HCT116 (cell line): ENCODE data around the gene CAPZB. TPM values are rescaled to one million over a fixed set of nuclear protein-coding genes. Genes with fewer than 3 reads are reported as not detected.

Experiments
- ATAC-seq: fragments of 200-7000 bp; cut with Tn5 transposase; 2 replicates; pipeline ENCODE4 v1.9.1; 2020; ENCODE audit warnings: mild to moderate bottlenecking, moderate library complexity
- BruUV-seq: library from RNA; stranded (reverse); fragments of 400-500 nt; replicated peaks from 2 replicates; lab custom pipeline; 2021; lab: Mats Ljungman, UMichigan
- CTCF ChIA-PET: fragments of 300-600 bp; sonication (Branson Sonifier 250); formaldehyde crosslinking; loops from one replicate; lab custom pipeline; 2021; ENCODE audit warnings: antibody characterized with exemption; lab: Charles Lee
- POLR2A ChIA-PET: fragments of 300-600, 350-600 bp; sonication (Branson Sonifier 250); formaldehyde crosslinking; loops from one replicate; lab custom pipeline; 2021; ENCODE audit warnings: antibody characterized with exemption; lab: Charles Lee
- RAD21 ChIA-PET, 2 experiments: fragments of 300-600 bp; sonication (Branson Sonifier 250); formaldehyde crosslinking; loops; one replicate each; lab custom pipeline; 2023; ENCODE audit warnings: low total read pairs in 2 of 2; ENCODE audit not compliant: uncharacterized antibody in 2 of 2, unreplicated experiment in 2 of 2, low non-redundant PET in 1 of 2; lab: Charles Lee
- DNase-seq: peaks from one replicate; pipeline ENCODE4 v3.0.0-alpha.2; 2010; ENCODE audit warnings: low read depth, low spot score
- H2AFZ ChIP-seq: fragments of 200-600 bp; shearing (Covaris generic), sonication (generic); 2 replicates; pipeline ENCODE4 v1.6.1; 2017; ENCODE audit warnings: low read depth, mixed run types, mixed read lengths, antibody characterized with exemption, low read length; ENCODE audit not compliant: poor library complexity, severe bottlenecking
- H3K27ac ChIP-seq: 2 replicates; pipeline ENCODE4 v1.5.1; 2012; ENCODE audit warnings: low read depth, low read length
- H3K27me3 ChIP-seq: fragments of 200-600 bp; sonication (generic); 2 replicates; pipeline ENCODE4 v1.6.1; 2016; ENCODE audit warnings: mixed run types, low read length, mixed read lengths; ENCODE audit not compliant: insufficient read depth
- H3K36me3 ChIP-seq, 2 experiments: fragments of 200-500 bp in 1 of 2; fragments of 200-600 bp in 1 of 2; sonication (Bioruptor generic) in 1 of 2; sonication (generic) in 1 of 2; 2 replicates each; pipeline versions ENCODE4 v1.5.1 to v1.6.1; 2014 to 2016; ENCODE audit warnings: low read length in 2 of 2, inconsistent platforms in 1 of 2, mixed read lengths in 1 of 2, mixed run types in 1 of 2; ENCODE audit not compliant: insufficient read depth in 2 of 2, control insufficient read depth in 1 of 2
- H3K4me1 ChIP-seq, 2 experiments: fragments of 200-600 bp in 1 of 2; sonication (generic) in 1 of 2; 2 replicates each; pipeline versions ENCODE4 v1.5.1 to v1.6.1; 2012 to 2017; ENCODE audit warnings: low read length in 2 of 2, inconsistent platforms in 1 of 2, mild to moderate bottlenecking in 1 of 2, mixed read lengths in 1 of 2, mixed run types in 1 of 2, moderate library complexity in 1 of 2; ENCODE audit not compliant: insufficient read depth in 2 of 2, control insufficient read depth in 1 of 2
- H3K4me2 ChIP-seq: fragments of 200-600 bp; sonication (generic); 2 replicates; pipeline ENCODE4 v1.6.1; 2017; ENCODE audit warnings: mixed run types, low read length, mixed read lengths
- H3K4me3 ChIP-seq, 2 experiments: fragments of 200-600 bp in 1 of 2; sonication (generic) in 1 of 2; replicated peaks in 1 of 2; 2 replicates each; pipeline ENCODE4 v1.5.1; 2011 to 2016; ENCODE audit warnings: low read length in 2 of 2, control low read depth in 1 of 2, low read depth in 1 of 2, mild to moderate bottlenecking in 1 of 2, mixed read lengths in 1 of 2, mixed run types in 1 of 2
- H3K79me2 ChIP-seq: fragments of 200-600 bp; sonication (generic); 2 replicates; pipeline ENCODE4 v1.6.1; 2017; ENCODE audit warnings: mild to moderate bottlenecking, mixed run types, low read length, moderate library complexity, mixed read lengths; ENCODE audit not compliant: insufficient read depth
- H3K9ac ChIP-seq: fragments of 200-600 bp; sonication (generic); 2 replicates; pipeline ENCODE4 v1.6.1; 2016; ENCODE audit warnings: low read length, mixed read lengths
- H3K9me2 ChIP-seq: fragments of 200-600 bp; sonication (generic), shearing (Covaris generic); 2 replicates; pipeline ENCODE4 v1.6.1; 2017; ENCODE audit warnings: mixed run types, mild to moderate bottlenecking, moderate library complexity; ENCODE audit not compliant: insufficient read depth
- H3K9me3 ChIP-seq, 2 experiments: fragments of 200-500 bp in 1 of 2; fragments of 200-600 bp in 1 of 2; sonication (Bioruptor generic) in 1 of 2; sonication (generic) in 1 of 2; 2 replicates each; pipeline ENCODE4 v1.6.1; 2014 to 2017; ENCODE audit warnings: low read length in 2 of 2, mixed read lengths in 2 of 2, inconsistent platforms in 1 of 2, low read depth in 1 of 2, mild to moderate bottlenecking in 1 of 2, mixed run types in 1 of 2, moderate library complexity in 1 of 2; ENCODE audit not compliant: control insufficient read depth in 1 of 2, insufficient read depth in 1 of 2
- H4K20me1 ChIP-seq: fragments of 200-600 bp; sonication (generic), shearing (Covaris generic); 2 replicates; pipeline ENCODE4 v1.6.1; 2017; ENCODE audit warnings: mixed run types, mild to moderate bottlenecking, moderate library complexity; ENCODE audit not compliant: insufficient read depth
- CBX3 ChIP-seq: IDR thresholded peaks from 2 replicates; pipeline ENCODE4 v1.6.1; 2012; ENCODE audit warnings: low read depth
- EZH2 ChIP-seq: fragments of 200-600 bp; sonication (generic); IDR thresholded peaks from 2 replicates; pipeline ENCODE4 v1.6.1; 2017; ENCODE audit warnings: antibody characterized with exemption, mixed run types
- EZH2phosphoT487 ChIP-seq: fragments of 200-600 bp; IDR thresholded peaks from 2 replicates; pipeline ENCODE4 v1.6.1; 2018; ENCODE audit warnings: antibody characterized with exemption, borderline replicate concordance
- JUND ChIP-seq: IDR thresholded peaks from 2 replicates; pipeline ENCODE4 v1.6.1; 2012
- POLR2A ChIP-seq: IDR thresholded peaks from 2 replicates; pipeline ENCODE4 v1.7.0; 2011; ENCODE audit warnings: borderline replicate concordance; ENCODE audit not compliant: insufficient read depth, insufficient read length; ENCODE audit errors: extremely low read depth
- POLR2AphosphoS5 ChIP-seq: IDR thresholded peaks from 2 replicates; pipeline ENCODE4 v1.6.1; 2011; ENCODE audit warnings: mild to moderate bottlenecking, low read depth, low read length, moderate library complexity
- RAD21 ChIP-seq: IDR thresholded peaks from 2 replicates; pipeline ENCODE4 v1.6.1; 2012; ENCODE audit warnings: low read depth, mild to moderate bottlenecking
- SIN3A ChIP-seq: IDR thresholded peaks from 2 replicates; pipeline ENCODE4 v1.6.1; 2012; ENCODE audit warnings: low read depth
- SP1 ChIP-seq: IDR thresholded peaks from 2 replicates; pipeline ENCODE4 v1.6.1; 2012; ENCODE audit warnings: low read depth
- SRF ChIP-seq: IDR thresholded peaks from 2 replicates; pipeline ENCODE4 v1.6.1; 2012; ENCODE audit warnings: low read depth
- TCF7L2 ChIP-seq: IDR thresholded peaks from 2 replicates; pipeline ENCODE4 v1.7.0; 2011; ENCODE audit warnings: borderline replicate concordance, inconsistent platforms; ENCODE audit not compliant: insufficient read depth, insufficient read length; ENCODE audit errors: extremely low read depth
- YY1 ChIP-seq: IDR thresholded peaks from 2 replicates; pipeline ENCODE4 v1.6.1; 2011; ENCODE audit warnings: low read length, low read depth, moderate library complexity, mild to moderate bottlenecking; ENCODE audit not compliant: insufficient replicate concordance; ENCODE audit errors: extremely low read depth
- ZBTB33 ChIP-seq: IDR thresholded peaks from 2 replicates; pipeline ENCODE4 v1.6.1; 2011; ENCODE audit warnings: mild to moderate bottlenecking, low read length, moderate library complexity; ENCODE audit not compliant: insufficient replicate concordance; ENCODE audit errors: extremely low read depth
- ZFX ChIP-seq: fragments of 450-650 bp; IDR thresholded peaks from 2 replicates; pipeline ENCODE4 v1.6.1; 2017
- ZNF274 ChIP-seq: fragments of 200-500 bp; sonication (Bioruptor generic); IDR thresholded peaks from 2 replicates; pipeline ENCODE4 v1.6.1; 2014; ENCODE audit warnings: mild to moderate bottlenecking, low read depth, low read length, inconsistent platforms
- intact Hi-C: fragments of 100-400 bp; cut with micrococcal nuclease; formaldehyde crosslinking; loops from 2 replicates; pipeline ENCODE4 v1.10.0; 2022
- total RNA-seq: library from RNA; stranded (reverse); gene quantifications from one replicate; pipeline ENCODE4 v1.2.1, GENCODE V29; 2021; ENCODE audit not compliant: unreplicated experiment
- TF ChIP-seq, protein P1 (sequence below): IDR thresholded peaks from 2 replicates; pipeline ENCODE4 v1.6.1; 2012
- TF ChIP-seq, protein P2 (sequence below): IDR thresholded peaks from 2 replicates; pipeline ENCODE4 v1.6.1; 2012

The CAPZB gene
- total RNA-seq, 1 experiment from 2014 or later, result 203 TPM

GRCh38 chr1:19392221-19392620 is 93.1 kb downstream of the CAPZB start:
- ChIA-PET RAD21 (no interaction called here), CTCF (interaction anchor here (2.3 kb wide), 1 partner anchor 190 kb away, joined by 14 read pairs; no protein-coding TSS in a partner anchor), POLR2A (no interaction called here)
- no peaks in the 10 kb centered on the region; a peak in 1 of 4 replicates for H3K4me1 ChIP-seq
- H3K9ac ChIP-seq, result no peak overlapping the region
- no peaks in the 10 kb centered on the region for H4K20me1 ChIP-seq
- no peak overlapping the region for H3K4me2 ChIP-seq
- H3K79me2 ChIP-seq, result peaks cover 73% of the 10 kb centered on the region
- DNase-seq (no peak), ATAC-seq (no peak)
- H3K36me3 ChIP-seq, result no peaks in the 10 kb centered on the region
- H3K27ac ChIP-seq, result no peak overlapping the region
- BruUV-seq, result no TSS peak
- TF ChIP-seq SRF (no peak), SP1 (no peak)
- TF ChIP-seq, protein P1, sequence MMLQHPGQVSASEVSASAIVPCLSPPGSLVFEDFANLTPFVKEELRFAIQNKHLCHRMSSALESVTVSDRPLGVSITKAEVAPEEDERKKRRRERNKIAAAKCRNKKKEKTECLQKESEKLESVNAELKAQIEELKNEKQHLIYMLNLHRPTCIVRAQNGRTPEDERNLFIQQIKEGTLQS, result no peak
- no peaks in the 10 kb centered on the region for H3K9me2 ChIP-seq
- H2AFZ ChIP-seq, result no peak overlapping the region
- intact Hi-C loops, result no loop called here
- H3K9me3 ChIP-seq, result no peaks in the 10 kb centered on the region
- no peak overlapping the region for H3K4me3 ChIP-seq
- H3K27me3 ChIP-seq, result no peaks in the 10 kb centered on the region

DNA sequence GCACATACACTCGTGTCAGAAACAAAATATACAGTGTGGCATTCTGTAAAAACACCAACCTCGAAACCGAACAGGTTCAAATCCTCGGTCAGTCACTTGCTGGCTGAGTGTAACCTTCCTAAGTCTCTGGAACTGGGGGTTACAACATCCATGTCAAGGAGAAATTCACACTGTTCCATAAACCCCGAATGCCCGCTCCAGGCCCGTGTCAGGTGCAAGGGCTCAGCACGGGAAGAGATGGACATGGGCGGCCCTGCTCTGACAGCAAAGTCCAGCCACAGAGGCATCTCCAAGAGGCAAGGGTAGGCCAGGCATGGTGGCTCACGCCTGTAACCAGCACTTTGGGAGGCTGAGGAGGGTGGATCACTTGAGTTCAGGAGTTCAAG is 93.8 kb downstream of the CAPZB start:
- peaks cover 72% of the 10 kb centered on the region for H3K79me2 ChIP-seq
- intact Hi-C loops, result loop anchor here (1.0 kb wide), 2 partner anchors 191 to 262 kb away; no protein-coding TSS in a partner anchor
- no peak overlapping the region for H2AFZ ChIP-seq
- H3K9me2 ChIP-seq, result no peaks in the 10 kb centered on the region
- no peaks in the 10 kb centered on the region for H3K36me3 ChIP-seq
- no peaks in the 10 kb centered on the region; a peak in 1 of 4 replicates for H3K4me1 ChIP-seq
- no peak overlapping the region for H3K27ac ChIP-seq
- no peak overlapping the region for H3K4me3 ChIP-seq
- POLR2A ChIA-PET, result no interaction called here
- CTCF ChIA-PET, result interaction anchor here (0.9 to 2.3 kb wide), 5 partner anchors 10 to 262 kb away, joined by 3 to 14 read pairs (median 5); no protein-coding TSS in a partner anchor
- no peak overlapping the region for H3K4me2 ChIP-seq
- no TSS peak for BruUV-seq
- ATAC-seq (peak; percentile 39), DNase-seq (no peak)
- RAD21 ChIA-PET, result interaction anchor here in 1 of 2 experiments (1.0 kb wide), 1 partner anchor 191 kb away, joined by 3 read pairs; no protein-coding TSS in a partner anchor
- H3K9ac ChIP-seq, result no peak overlapping the region
- H3K27me3 ChIP-seq, result no peaks in the 10 kb centered on the region
- H4K20me1 ChIP-seq, result no peaks in the 10 kb centered on the region
- H3K9me3 ChIP-seq, result no peaks in the 10 kb centered on the region
- TF ChIP-seq CBX3 (no peak), TCF7L2 (no peak), JUND (no peak), EZH2phosphoT487 (no peak), EZH2 (no peak), POLR2A (no peak), POLR2AphosphoS5 (no peak), RAD21 (no peak), ZNF274 (no peak), SRF (no peak), YY1 (no peak), ZBTB33 (no peak), SIN3A (no peak), ZFX (no peak)
- TF ChIP-seq, protein P2, sequence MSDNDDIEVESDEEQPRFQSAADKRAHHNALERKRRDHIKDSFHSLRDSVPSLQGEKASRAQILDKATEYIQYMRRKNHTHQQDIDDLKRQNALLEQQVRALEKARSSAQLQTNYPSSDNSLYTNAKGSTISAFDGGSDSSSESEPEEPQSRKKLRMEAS, result no peak
